Testis (tissue), 3 donors: Measurements from ENCODE around the gene DAPP1. TPM values are rescaled to one million over a fixed set of nuclear protein-coding genes. Genes with fewer than 3 reads are reported as not detected.

Experiments used
- DNase-seq: peaks from one replicate; pipeline ENCODE4 v3.0.0-alpha.2; 2019
- H3K27ac ChIP-seq, 2 donors: fragments of 200-600 bp; sonication (generic); one replicate each; pipeline ENCODE4 v1.5.1; 2019
- H3K27me3 ChIP-seq: fragments of 200-600 bp; sonication (generic); one replicate; pipeline ENCODE4 v1.5.1; 2019
- H3K36me3 ChIP-seq: fragments of 200-600 bp; sonication (generic); one replicate; pipeline ENCODE4 v1.5.1; 2017; ENCODE audit warnings: low read depth; ENCODE audit errors: missing control alignments
- H3K4me1 ChIP-seq: fragments of 200-600 bp; sonication (generic); one replicate; pipeline ENCODE4 v1.5.1; 2019
- H3K4me3 ChIP-seq, 2 donors: fragments of 200-600 bp; sonication (generic); one replicate each; pipeline ENCODE4 v1.5.1; 2017 to 2019
- H3K9me3 ChIP-seq: fragments of 200-600 bp; sonication (generic); one replicate; pipeline ENCODE4 v1.5.1; 2017
- CTCF ChIP-seq, 3 experiments: fragments of 450-650 bp in 2 of 3; fragments of 200-600 bp in 1 of 3; sonication (generic) in 1 of 3; IDR thresholded peaks; one replicate each; pipeline ENCODE4 v1.5.1; 2016 to 2019; ENCODE audit warnings: antibody characterized with exemption in 3 of 3, mild to moderate bottlenecking in 2 of 3, moderate library complexity in 1 of 3
- POLR2A ChIP-seq: fragments of 450-650 bp; IDR thresholded peaks from one replicate; pipeline ENCODE4 v1.6.1; 2017; ENCODE audit warnings: antibody characterized with exemption, mild to moderate bottlenecking, moderate library complexity
- WGBS, 2 donors: methylation state at CpG; one replicate each; pipeline ENCODE4 v1.1.5; 2018; 5-methylcytosine and 5-hydroxymethylcytosine counted together
- intact Hi-C: fragments of 100-400 bp; cut with DNase I; formaldehyde crosslinking; loops from one replicate; pipeline ENCODE4 v1.15.1; 2023; ENCODE audit warnings: low total_unique reads
- polyA plus RNA-seq: library from polyadenylated mRNA; stranded (reverse); fragments of 350-450 nt; fragmentation: Illumina TruSeq; extraction: RNeasy Lipid Tissue Mini Kit (QIAGEN cat#74804); gene quantifications from one replicate; pipeline ENCODE4 v1.2.3, GENCODE V29; 2014; ENCODE audit warnings: low read depth, low replicate concordance; ENCODE audit not compliant: insufficient read depth
- total RNA-seq, 2 donors: library from RNA; depleted of rRNA; stranded (reverse); fragments of >200 nt; gene quantifications; one replicate each; pipeline ENCODE4 v1.2.3, GENCODE V29; 2016

Gene DAPP1
- total and polyA plus RNA-seq, 3 donors from 2014 or later, result 0.50 to 2.4 (median 1.1) TPM

DNA sequence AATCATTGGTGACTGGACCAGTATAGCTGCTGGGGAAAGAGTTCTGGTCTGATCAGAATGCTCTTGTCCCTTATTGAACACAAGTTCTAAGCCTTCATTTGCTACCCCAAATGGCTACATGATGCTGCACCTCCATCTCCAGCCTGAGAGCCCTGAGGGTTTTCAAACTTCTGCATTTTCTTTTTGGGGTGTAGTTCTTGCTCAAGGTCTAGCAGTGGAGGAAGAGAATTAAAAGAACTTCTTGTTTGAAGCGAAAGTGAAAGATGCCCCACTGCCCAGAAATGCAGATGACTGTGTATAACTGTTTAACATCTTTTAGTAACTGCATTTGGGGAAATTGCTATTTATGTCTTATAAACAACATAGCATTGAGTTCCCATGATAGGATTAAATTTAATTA lies 39.1 kb downstream of the DAPP1 start:
- no peak for DNase-seq
- Histone ChIP-seq H3K36me3 (no peaks in the 10 kb centered on the region), H3K27ac (no peak overlapping the region), H3K27me3 (no peaks in the 10 kb centered on the region), H3K9me3 (no peaks in the 10 kb centered on the region), H3K4me1 (peaks cover 4% of the 10 kb centered on the region), H3K4me3 (no peak overlapping the region)
- WGBS, 2 donors, result 77 to 78% methylated on average over 1 of the region's 1 CpG
- intact Hi-C loops, result no loop called here
- TF ChIP-seq POLR2A, result no peak
- no peak for TF ChIP-seq CTCF (IDR thresholded peaks at IDR 0.05)

- Histone ChIP-seq H3K4me3 (no peak overlapping the region), H3K9me3 (no peaks in the 10 kb centered on the region), H3K36me3 (no peaks in the 10 kb centered on the region), H3K27ac (no peak overlapping the region), H3K27me3 (no peaks in the 10 kb centered on the region), H3K4me1 (peaks cover 4% of the 10 kb centered on the region)
- intact Hi-C loops, result no loop called here
- 78 to 87% methylated on average over 1 of the region's 1 CpG for WGBS, 2 donors
- TF ChIP-seq CTCF (IDR thresholded peaks at IDR 0.05) (no peak), POLR2A (no peak)
- no peak for DNase-seq
These were observed 39.5 kb downstream of the DAPP1 start for GRCh38 chr4:99856166-99856565.

GRCh38 chr4:99857307-99857706 lies 40.7 kb downstream of the DAPP1 start:
- Histone ChIP-seq H3K4me1 (peaks cover 4% of the 10 kb centered on the region), H3K36me3 (no peaks in the 10 kb centered on the region), H3K27me3 (no peaks in the 10 kb centered on the region), H3K27ac (no peak overlapping the region), H3K9me3 (no peaks in the 10 kb centered on the region), H3K4me3 (no peak overlapping the region)
- DNase-seq, result no peak
- 41 to 43% methylated on average over 3 of the region's 3 CpGs for WGBS, 2 donors
- no peak for TF ChIP-seq CTCF (IDR thresholded peaks at IDR 0.05)
- no peak for TF ChIP-seq POLR2A
- intact Hi-C loops, result no loop called here

DNA sequence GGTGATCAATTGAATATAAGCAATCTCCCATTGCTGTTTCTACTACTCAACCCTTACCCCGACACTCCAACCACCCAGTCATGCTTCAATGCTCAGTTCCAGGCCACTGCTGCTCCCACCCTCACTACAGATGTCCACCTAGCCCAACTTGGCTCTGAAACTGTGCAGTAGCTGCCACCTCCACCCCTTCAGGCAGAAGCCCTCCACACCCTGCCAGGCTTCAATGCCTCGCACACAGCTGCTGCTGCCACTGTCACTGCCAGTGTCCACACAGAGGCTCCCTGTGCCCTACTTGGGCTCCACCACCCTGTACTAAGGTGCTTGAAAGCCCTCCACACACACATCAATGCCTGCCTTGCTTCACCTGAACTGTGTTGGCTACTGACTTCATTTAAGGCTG lies 43.0 kb downstream of the DAPP1 start:
- H3K4me1 ChIP-seq, result peaks cover 4% of the 10 kb centered on the region
- H3K9me3 ChIP-seq, result no peaks in the 10 kb centered on the region
- H3K27ac ChIP-seq, result no peak overlapping the region
- H3K4me3 ChIP-seq, result no peak overlapping the region
- intact Hi-C loops, result no loop called here
- WGBS, 2 donors, result 45 to 96% methylated on average over 2 of the region's 2 CpGs
- TF ChIP-seq POLR2A (no peak), CTCF (IDR thresholded peaks at IDR 0.05) (no peak)
- no peak for DNase-seq
- no peaks in the 10 kb centered on the region for H3K36me3 ChIP-seq
- no peaks in the 10 kb centered on the region for H3K27me3 ChIP-seq

DNA sequence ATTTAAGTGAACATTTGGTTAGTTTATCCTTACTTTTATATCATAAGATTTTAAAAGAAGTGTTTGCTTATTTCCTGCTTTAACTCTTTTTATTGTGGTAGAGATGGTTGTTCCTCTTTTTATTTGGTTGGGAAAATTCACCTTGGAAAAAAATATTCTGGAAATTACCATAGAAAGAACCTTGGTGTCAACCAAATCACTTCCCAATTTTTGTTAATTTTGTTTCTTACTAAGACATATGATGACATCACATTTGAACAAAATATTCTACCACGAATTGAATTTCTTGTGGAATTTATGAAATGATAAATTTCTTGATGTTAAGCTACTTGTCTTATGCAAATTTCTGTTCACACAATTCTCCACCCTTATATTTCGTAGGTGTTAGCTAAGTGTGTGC lies 43.9 kb downstream of the DAPP1 start:
- Histone ChIP-seq H3K36me3 (no peaks in the 10 kb centered on the region), H3K4me1 (peaks cover 4% of the 10 kb centered on the region), H3K27ac (no peak overlapping the region), H3K4me3 (no peak overlapping the region), H3K9me3 (no peaks in the 10 kb centered on the region), H3K27me3 (no peaks in the 10 kb centered on the region)
- DNase-seq, result no peak
- intact Hi-C loops, result no loop called here
- no peak for TF ChIP-seq CTCF (IDR thresholded peaks at IDR 0.05)
- TF ChIP-seq POLR2A, result no peak
- WGBS, 2 donors, result 84 to 92% methylated on average over 2 of the region's 2 CpGs
